BE2C (cell line): ENCODE measurements around the gene PRAMEF20. TPM values are rescaled to one million over a fixed set of nuclear protein-coding genes. Genes with fewer than 3 reads are reported as not detected.
"Not testable (repeated sequence)": the region's sequence is repeated elsewhere in the genome, so short reads cannot be mapped to it uniquely, and the experiment has no call there.

ENCODE experiments used
- DNase-seq: peaks from one replicate; pipeline ENCODE4 v3.0.0-alpha.2; 2020
- H3K27me3 ChIP-seq: fragments of 250-450 bp; sonication (Bioruptor Pico); 2 replicates; pipeline ENCODE4 v1.5.1; 2020; ENCODE audit warnings: mild to moderate bottlenecking
- H3K36me3 ChIP-seq: fragments of 250-450 bp; sonication (Bioruptor Pico); 2 replicates; pipeline ENCODE4 v1.5.1; 2020; ENCODE audit warnings: mild to moderate bottlenecking
- H3K4me1 ChIP-seq: fragments of 250-450 bp; sonication (Bioruptor Pico); 2 replicates; pipeline ENCODE4 v1.5.1; 2020
- H3K4me3 ChIP-seq: 2 replicates; pipeline ENCODE4 v1.5.1; 2011; ENCODE audit warnings: low read depth, low read length
- H3K9me3 ChIP-seq: fragments of 250-450 bp; sonication (Bioruptor Pico); 2 replicates; pipeline ENCODE4 v1.5.1; 2020
- CTCF ChIP-seq: IDR thresholded peaks from 2 replicates; pipeline ENCODE4 v1.5.1; 2012; ENCODE audit warnings: mild to moderate bottlenecking, low read depth, low read length
- polyA plus RNA-seq: library from polyadenylated mRNA; unstranded; fragments of >200 nt; gene quantifications from one replicate; pipeline ENCODE4 v1.2.1, GENCODE V29; 2012; ENCODE audit warnings: low read depth, missing spikeins; ENCODE audit not compliant: insufficient read length, insufficient read depth

Gene PRAMEF20
- polyA plus RNA-seq: not detected

- not testable (repeated sequence) for DNase-seq, H3K27me3 ChIP-seq, H3K9me3 ChIP-seq, H3K4me1 ChIP-seq, H3K4me3 ChIP-seq, H3K36me3 ChIP-seq
Observed at GRCh38 chr1:13410150-13410549, at the start of gene PRAMEF20. TSS of gene PRAMEF20 (plus strand) at chr1:13410450. CDS start at chr1:13416355, 5,905 bp downstream.

- not testable (repeated sequence) for H3K4me1 ChIP-seq, DNase-seq, H3K27me3 ChIP-seq, H3K36me3 ChIP-seq, H3K4me3 ChIP-seq, H3K9me3 ChIP-seq
Observed at GRCh38 chr1:13362364-13362763, 47.9 kb upstream of the PRAMEF20 start.

GRCh38 chr1:13364928-13365327, 45.3 kb upstream of the PRAMEF20 start:
- not testable (repeated sequence) for H3K4me3 ChIP-seq, DNase-seq

GRCh38 chr1:13366536-13366935, 43.7 kb upstream of the PRAMEF20 start:
- H3K36me3 ChIP-seq, H3K9me3 ChIP-seq, H3K4me1 ChIP-seq, DNase-seq, H3K4me3 ChIP-seq, H3K27me3 ChIP-seq: not testable (repeated sequence)

More at GRCh38 chr1:13364928-13365327, 45.3 kb upstream of the PRAMEF20 start:
- H3K9me3 ChIP-seq, H3K4me1 ChIP-seq, H3K27me3 ChIP-seq, H3K36me3 ChIP-seq: not testable (repeated sequence)

GRCh38 chr1:13368544-13368943, 41.7 kb upstream of the PRAMEF20 start:
- H3K9me3 ChIP-seq, H3K4me3 ChIP-seq, H3K4me1 ChIP-seq, H3K27me3 ChIP-seq, H3K36me3 ChIP-seq: not testable (repeated sequence)
- peak; percentile 8 for DNase-seq

GRCh38 chr1:13378983-13379382, 31.3 kb upstream of the PRAMEF20 start:
- H3K36me3 ChIP-seq, H3K27me3 ChIP-seq, DNase-seq, H3K4me3 ChIP-seq, H3K4me1 ChIP-seq, H3K9me3 ChIP-seq: not testable (repeated sequence)

- H3K9me3 ChIP-seq, H3K4me1 ChIP-seq, H3K27me3 ChIP-seq, DNase-seq, H3K36me3 ChIP-seq, H3K4me3 ChIP-seq: not testable (repeated sequence)
Observed at GRCh38 chr1:13380380-13380779, 29.9 kb upstream of the PRAMEF20 start.

GRCh38 chr1:13389332-13389731, 20.9 kb upstream of the PRAMEF20 start, which contains the start of gene PRAMEF17:
TSS of gene PRAMEF17 (plus strand) at chr1:13389632. CDS start at chr1:13389658, 26 bp downstream.
- H3K4me1 ChIP-seq, DNase-seq, H3K9me3 ChIP-seq, H3K4me3 ChIP-seq, H3K36me3 ChIP-seq, H3K27me3 ChIP-seq: not testable (repeated sequence)

GRCh38 chr1:13393004-13393403, 17.2 kb upstream of the PRAMEF20 start:
- not testable (repeated sequence) for DNase-seq, H3K4me3 ChIP-seq, H3K9me3 ChIP-seq, H3K27me3 ChIP-seq, H3K4me1 ChIP-seq, H3K36me3 ChIP-seq

GRCh38 chr1:13394761-13395160, 15.5 kb upstream of the PRAMEF20 start:
- H3K36me3 ChIP-seq, H3K27me3 ChIP-seq, H3K4me3 ChIP-seq, DNase-seq, H3K4me1 ChIP-seq, H3K9me3 ChIP-seq: not testable (repeated sequence)

GRCh38 chr1:13395311-13395710, 14.9 kb upstream of the PRAMEF20 start:
- not testable (repeated sequence) for DNase-seq

GRCh38 chr1:13407811-13408210, 2.4 kb upstream of the PRAMEF20 start:
- no peak for DNase-seq
- TF ChIP-seq CTCF: no peak
- Histone ChIP-seq H3K9me3 (no peaks in the 10 kb centered on the region), H3K36me3 (no peaks in the 10 kb centered on the region), H3K27me3 (no peaks in the 10 kb centered on the region), H3K4me1 (no peaks in the 10 kb centered on the region), H3K4me3 (no peak overlapping the region)

More at GRCh38 chr1:13395311-13395710, 14.9 kb upstream of the PRAMEF20 start:
- H3K27me3 ChIP-seq, H3K36me3 ChIP-seq, H3K4me1 ChIP-seq, H3K9me3 ChIP-seq, H3K4me3 ChIP-seq: not testable (repeated sequence)
